Activated CD4-positive, CD25-positive, alpha-beta regulatory T cell (primary cell): ENCODE results near the gene TANC1.

Experiments used
- DNase-seq, 4 experiments: peaks; one replicate each; lab custom pipeline; 2025; lab: John Stamatoyannopoulos, UW

Gene TANC1

GRCh38 chr2:159225025-159226016, 256.9 kb downstream of the TANC1 start:
- no peak for DNase-seq

GRCh38 chr2:159226059-159226461, 257.6 kb downstream of the TANC1 start:
- DNase-seq, result no peak

- no peak for DNase-seq
These were observed 258.4 kb downstream of the TANC1 start for GRCh38 chr2:159226608-159227385.

- DNase-seq, result no peak
These were observed 259.0 kb downstream of the TANC1 start for GRCh38 chr2:159227467-159227866.

- no peak for DNase-seq
These were observed 259.7 kb downstream of the TANC1 start for GRCh38 chr2:159228081-159228581.

- DNase-seq, result no peak
These were observed 261.2 kb downstream of the TANC1 start for GRCh38 chr2:159229476-159230144.

- DNase-seq, result no peak
These were observed 261.9 kb downstream of the TANC1 start for GRCh38 chr2:159230145-159230877.

- DNase-seq, result no peak
These were observed 264.2 kb downstream of the TANC1 start for GRCh38 chr2:159232456-159233170.

GRCh38 chr2:159234868-159235267, 266.4 kb downstream of the TANC1 start:
- DNase-seq, result no peak

GRCh38 chr2:159243529-159243928, 275.1 kb downstream of the TANC1 start:
- DNase-seq, result no peak

GRCh38 chr2:159246325-159246988, 278.0 kb downstream of the TANC1 start:
- DNase-seq, result no peak

- DNase-seq, result no peak
These were observed 281.7 kb downstream of the TANC1 start for GRCh38 chr2:159249990-159250715.

- no peak for DNase-seq
These were observed 283.1 kb downstream of the TANC1 start for GRCh38 chr2:159251296-159252173.

- DNase-seq, result no peak
These were observed 284.5 kb downstream of the TANC1 start for GRCh38 chr2:159252905-159253304.

- no peak for DNase-seq
These were observed 287.7 kb downstream of the TANC1 start for GRCh38 chr2:159256159-159256558.

- no peak for DNase-seq
These were observed 293.8 kb downstream of the TANC1 start for GRCh38 chr2:159262226-159262625.

GRCh38 chr2:159262904-159263303, 294.5 kb downstream of the TANC1 start:
- DNase-seq, result no peak

GRCh38 chr2:159265171-159265576, 296.7 kb downstream of the TANC1 start:
- DNase-seq, result no peak
